Peyer's patch (tissue), 4 donors: ENCODE measurements around the gene TPM4.

ENCODE experiments used
- POLR2A ChIP-seq, 2 donors: fragments of 450-650 bp; IDR thresholded peaks; one replicate each; pipeline ENCODE4 v1.5.1; 2017; ENCODE audit warnings: antibody characterized with exemption in 2 of 2, mild to moderate bottlenecking in 2 of 2, moderate library complexity in 2 of 2
- TF ChIP-seq, protein P1 (sequence below), 6 experiments: fragments of 450-650 bp in 4 of 6; fragments of 200-600 bp in 2 of 6; sonication (generic) in 1 of 6; IDR thresholded peaks; one replicate each; pipeline ENCODE4 v1.5.1; 2017 to 2019; ENCODE audit warnings: antibody characterized with exemption in 6 of 6, mild to moderate bottlenecking in 3 of 6, moderate library complexity in 1 of 6

DNA sequence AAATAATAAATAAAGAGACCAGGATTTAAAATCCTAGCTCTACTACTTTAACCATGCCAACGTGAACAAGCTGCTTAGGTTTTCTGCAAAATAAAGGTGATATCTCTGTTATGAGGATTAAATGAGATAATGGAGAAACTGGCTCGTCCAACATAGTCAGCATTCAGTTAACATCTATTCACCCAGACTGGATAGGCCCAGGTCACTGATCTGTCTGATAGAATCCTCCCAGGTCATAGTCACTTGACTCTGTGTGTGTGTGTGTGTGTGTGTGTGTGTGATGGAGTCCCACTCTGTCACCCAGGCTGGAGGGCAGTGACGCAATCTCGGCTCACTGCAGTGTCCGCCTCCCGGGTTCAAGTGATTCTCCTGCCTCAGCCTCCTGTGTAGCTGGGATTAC is 22.5 kb downstream of the TPM4 start:
- TF ChIP-seq, protein P1, sequence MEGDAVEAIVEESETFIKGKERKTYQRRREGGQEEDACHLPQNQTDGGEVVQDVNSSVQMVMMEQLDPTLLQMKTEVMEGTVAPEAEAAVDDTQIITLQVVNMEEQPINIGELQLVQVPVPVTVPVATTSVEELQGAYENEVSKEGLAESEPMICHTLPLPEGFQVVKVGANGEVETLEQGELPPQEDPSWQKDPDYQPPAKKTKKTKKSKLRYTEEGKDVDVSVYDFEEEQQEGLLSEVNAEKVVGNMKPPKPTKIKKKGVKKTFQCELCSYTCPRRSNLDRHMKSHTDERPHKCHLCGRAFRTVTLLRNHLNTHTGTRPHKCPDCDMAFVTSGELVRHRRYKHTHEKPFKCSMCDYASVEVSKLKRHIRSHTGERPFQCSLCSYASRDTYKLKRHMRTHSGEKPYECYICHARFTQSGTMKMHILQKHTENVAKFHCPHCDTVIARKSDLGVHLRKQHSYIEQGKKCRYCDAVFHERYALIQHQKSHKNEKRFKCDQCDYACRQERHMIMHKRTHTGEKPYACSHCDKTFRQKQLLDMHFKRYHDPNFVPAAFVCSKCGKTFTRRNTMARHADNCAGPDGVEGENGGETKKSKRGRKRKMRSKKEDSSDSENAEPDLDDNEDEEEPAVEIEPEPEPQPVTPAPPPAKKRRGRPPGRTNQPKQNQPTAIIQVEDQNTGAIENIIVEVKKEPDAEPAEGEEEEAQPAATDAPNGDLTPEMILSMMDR (IDR thresholded peaks at IDR 0.05): no peak
- no peak for TF ChIP-seq POLR2A (IDR thresholded peaks at IDR 0.05)
